ENCODE data around the gene LPO. TPM values are rescaled to one million over a fixed set of nuclear protein-coding genes. Genes with fewer than 3 reads are reported as not detected.
A peak's percentile ranks its signal among the peaks of the same experiment; 100 is the strongest.

Gene LPO
- total RNA-seq, 1 donor from 2014 or later = not detected

GRCh38 chr17:58262149-58262548 is 23.8 kb downstream of the LPO start:
- no peak for DNase-seq (ENCODE audit: low read depth in 2 of 2)

GRCh38 chr17:58263773-58264172 is 25.4 kb downstream of the LPO start:
- DNase-seq (ENCODE audit: low read depth in 2 of 2) = no peak

- no peak for DNase-seq (ENCODE audit: low read depth in 2 of 2)
Observed at GRCh38 chr17:58264407-58265103, 26.2 kb downstream of the LPO start.

GRCh38 chr17:58265271-58265670 is 26.9 kb downstream of the LPO start:
- no peak for DNase-seq (ENCODE audit: low read depth in 2 of 2)

- no peak for DNase-seq (ENCODE audit: low read depth in 2 of 2)
Observed at GRCh38 chr17:58265902-58266875, 27.8 kb downstream of the LPO start.

GRCh38 chr17:58267347-58268324 is 29.3 kb downstream of the LPO start:
- DNase-seq (ENCODE audit: low read depth in 2 of 2) = no peak

GRCh38 chr17:58268326-58268725 is 29.9 kb downstream of the LPO start:
- DNase-seq (ENCODE audit: low read depth in 2 of 2) = no peak

- no peak for DNase-seq (ENCODE audit: low read depth in 2 of 2)
Observed at GRCh38 chr17:58268774-58269556, 30.6 kb downstream of the LPO start.

- DNase-seq (ENCODE audit: low read depth in 2 of 2) = no peak
Observed at GRCh38 chr17:58269557-58270291, 31.3 kb downstream of the LPO start.

- DNase-seq (ENCODE audit: low read depth in 2 of 2) = no peak
Observed at GRCh38 chr17:58270476-58271215, 32.3 kb downstream of the LPO start.

- DNase-seq (ENCODE audit: low read depth in 2 of 2) = no peak
Observed at GRCh38 chr17:58271216-58271931, 33.0 kb downstream of the LPO start.

- DNase-seq (ENCODE audit: low read depth in 2 of 2) = no peak
Observed at GRCh38 chr17:58272367-58273280, 34.2 kb downstream of the LPO start.

GRCh38 chr17:58273453-58274104 is 35.2 kb downstream of the LPO start:
- no peak for DNase-seq (ENCODE audit: low read depth in 2 of 2)

- no peak for DNase-seq (ENCODE audit: low read depth in 2 of 2)
Observed at GRCh38 chr17:58275417-58275816, 37.0 kb downstream of the LPO start.

GRCh38 chr17:58276423-58276822 is 38.0 kb downstream of the LPO start:
- no peak for DNase-seq (ENCODE audit: low read depth in 2 of 2)

- DNase-seq (ENCODE audit: low read depth in 2 of 2) = peak in 1 of 2 donors; percentile 17
Observed at GRCh38 chr17:58277107-58277801, 38.9 kb downstream of the LPO start.
